Esophagus mucosa (tissue), 1 donor: ENCODE results near the gene SMAP2. TPM values are rescaled to one million over a fixed set of nuclear protein-coding genes. Genes with fewer than 3 reads are reported as not detected.
A peak's percentile ranks its signal among the peaks of the same experiment; 100 is the strongest.

Experiments
- ATAC-seq: fragments of 200-7000 bp; cut with Tn5 transposase; one replicate; pipeline ENCODE4 v1.9.1; 2020
- total RNA-seq: library from RNA; stranded (reverse); gene quantifications from one replicate; pipeline ENCODE4 v1.2.4, GENCODE V29; 2023
- donor health status: DM: yes; HTN: yes; CAD: no.

The SMAP2 gene
- total RNA-seq, 1 donor from 2014 or later: 17.9 TPM

GRCh38 chr1:40422630-40423263, 49.2 kb downstream of the SMAP2 start:
- ATAC-seq: no peak

- ATAC-seq: no peak
Observed at GRCh38 chr1:40423264-40423642, 49.7 kb downstream of the SMAP2 start.

- ATAC-seq: no peak
Observed at GRCh38 chr1:40423951-40424618, 50.6 kb downstream of the SMAP2 start.

GRCh38 chr1:40425198-40425597, 51.7 kb downstream of the SMAP2 start:
- no peak for ATAC-seq

- no peak for ATAC-seq
Observed at GRCh38 chr1:40431385-40431784, 57.9 kb downstream of the SMAP2 start.

GRCh38 chr1:40432644-40433390, 59.3 kb downstream of the SMAP2 start:
- no peak for ATAC-seq

GRCh38 chr1:40435471-40435870, 61.9 kb downstream of the SMAP2 start:
- no peak for ATAC-seq

GRCh38 chr1:40435876-40436275, 62.3 kb downstream of the SMAP2 start:
- no peak for ATAC-seq

- peak; percentile 48 for ATAC-seq
Observed at GRCh38 chr1:40438391-40439015, 65.0 kb downstream of the SMAP2 start.

- ATAC-seq: no peak
Observed at GRCh38 chr1:40439247-40439646, 65.7 kb downstream of the SMAP2 start.

- ATAC-seq: peak; percentile 96
Observed at GRCh38 chr1:40449684-40450494, 76.4 kb downstream of the SMAP2 start, which contains the start of gene ZFP69B. ZFP69B (plus strand) TSS chr1:40450476; CDS start chr1:40450962, 486 bp downstream.

GRCh38 chr1:40450495-40451237, 77.1 kb downstream of the SMAP2 start:
- peak; percentile 59 for ATAC-seq

GRCh38 chr1:40451238-40451585, 77.7 kb downstream of the SMAP2 start:
- ATAC-seq: no peak

GRCh38 chr1:40454873-40455272, 81.3 kb downstream of the SMAP2 start:
- no peak for ATAC-seq

GRCh38 chr1:40462956-40463590, 89.5 kb downstream of the SMAP2 start:
- ATAC-seq: no peak

GRCh38 chr1:40469327-40469726, 95.8 kb downstream of the SMAP2 start:
- ATAC-seq: no peak

Other genes with a start within 250 kb of the SMAP2 start
- 10.0 TPM for gene RLF, start 212.3 kb upstream of the SMAP2 start, total RNA-seq
- gene TMCO2, start 125.8 kb upstream of the SMAP2 start, total RNA-seq: not detected
- 25.8 TPM for gene ZMPSTE24, start 115.5 kb upstream of the SMAP2 start, total RNA-seq
- gene COL9A2, start 56.4 kb upstream of the SMAP2 start, total RNA-seq: 0.64 TPM
- 1.6 TPM for gene ZFP69B, start 76.7 kb downstream of the SMAP2 start, total RNA-seq
- gene ZFP69, start 103.6 kb downstream of the SMAP2 start, total RNA-seq: 2.4 TPM
- 3.0 TPM for gene EXO5, start 135.0 kb downstream of the SMAP2 start, total RNA-seq
- gene ZNF684, start 157.9 kb downstream of the SMAP2 start, total RNA-seq: 1.8 TPM